ENCODE measurements around the gene RASGRP1. TPM values are rescaled to one million over a fixed set of nuclear protein-coding genes. Genes with fewer than 3 reads are reported as not detected.
"Not testable (repeated sequence)": the region's sequence is repeated elsewhere in the genome, so short reads cannot be mapped to it uniquely, and the experiment has no call there.

The RASGRP1 gene
- 0.54 TPM for polyA plus RNA-seq (ENCODE audit: insufficient read length)

- peak; percentile 77 for DNase-seq
Measured at GRCh38 chr15:38564557-38565286, at the start of gene RASGRP1. TSS of gene RASGRP1 (minus strand) at chr15:38564814. CDS start at chr15:38564628, 186 bp downstream.

DNA sequence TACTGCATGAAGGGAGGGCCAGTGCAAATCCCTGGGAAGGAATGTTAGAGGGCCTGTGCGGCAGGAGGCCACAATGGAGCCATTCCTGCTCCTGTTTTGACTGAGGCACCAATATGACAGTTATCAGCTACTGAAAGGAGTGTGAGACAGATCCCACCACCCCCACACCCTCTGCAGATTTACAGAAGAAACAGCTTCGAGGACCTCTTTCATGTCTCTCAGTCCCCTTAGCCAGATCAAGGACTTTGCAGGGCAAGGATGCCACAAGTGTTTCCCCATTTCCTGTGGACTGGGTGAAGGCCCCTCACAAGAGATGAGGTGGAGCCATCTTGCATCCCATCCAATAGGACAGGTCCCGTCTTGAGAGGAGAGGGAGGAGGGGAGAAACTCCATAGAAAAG lies 48.5 kb upstream of the RASGRP1 start:
- DNase-seq = no peak

GRCh38 chr15:38612159-38612863 lies 47.7 kb upstream of the RASGRP1 start:
- no peak for DNase-seq

- DNase-seq = no peak
Measured at GRCh38 chr15:38611228-38611627, 46.6 kb upstream of the RASGRP1 start.

DNA sequence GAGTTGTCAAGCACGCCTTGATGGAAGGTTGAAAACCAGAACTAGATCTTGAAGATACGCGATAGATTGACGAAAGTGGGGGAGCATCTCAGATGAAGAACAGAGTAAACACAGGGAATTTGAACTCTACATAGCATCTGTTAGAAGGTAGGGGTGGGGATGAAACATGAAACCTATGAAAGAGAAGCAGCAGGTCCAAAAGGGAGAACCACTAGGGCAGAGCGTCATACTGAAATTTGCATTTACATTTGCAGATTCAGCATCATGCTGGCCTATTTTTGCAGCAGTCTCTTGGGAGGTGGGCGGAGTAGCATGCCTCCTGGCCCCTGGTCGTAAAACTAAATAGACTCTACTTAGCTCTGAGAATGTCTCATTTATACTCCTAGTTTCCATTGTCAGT lies 46.1 kb upstream of the RASGRP1 start:
- no peak for DNase-seq

DNA sequence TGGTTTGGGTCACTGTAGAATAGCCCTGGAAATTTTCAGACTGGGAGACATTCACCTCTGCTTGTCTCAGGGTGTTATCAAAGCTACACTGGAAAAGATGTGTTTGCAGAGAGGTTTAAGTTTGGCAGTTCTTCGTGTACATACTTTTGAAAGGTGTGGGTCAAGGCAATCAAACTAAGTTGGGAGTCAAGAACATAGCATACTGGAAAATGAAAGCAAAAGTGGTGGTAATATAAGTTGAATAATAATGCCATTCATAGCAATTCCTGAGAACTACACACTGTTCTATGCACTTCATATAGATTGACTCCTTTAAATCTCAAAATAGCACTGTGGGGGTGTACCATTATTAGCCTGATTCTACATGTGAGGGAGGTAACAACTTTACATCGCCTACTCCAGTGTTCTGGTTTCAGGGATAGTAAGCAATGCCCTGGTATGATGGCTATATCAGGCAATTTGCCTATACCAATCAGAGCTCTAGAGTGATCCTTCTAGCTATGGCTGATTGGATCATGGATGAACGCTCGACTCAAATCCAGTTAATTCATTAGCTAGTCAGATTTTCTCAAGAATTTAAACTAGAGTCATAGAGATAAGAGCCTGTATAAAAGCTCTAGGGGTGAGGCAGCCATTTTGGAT lies 44.6 kb upstream of the RASGRP1 start:
- no peak for DNase-seq

DNA sequence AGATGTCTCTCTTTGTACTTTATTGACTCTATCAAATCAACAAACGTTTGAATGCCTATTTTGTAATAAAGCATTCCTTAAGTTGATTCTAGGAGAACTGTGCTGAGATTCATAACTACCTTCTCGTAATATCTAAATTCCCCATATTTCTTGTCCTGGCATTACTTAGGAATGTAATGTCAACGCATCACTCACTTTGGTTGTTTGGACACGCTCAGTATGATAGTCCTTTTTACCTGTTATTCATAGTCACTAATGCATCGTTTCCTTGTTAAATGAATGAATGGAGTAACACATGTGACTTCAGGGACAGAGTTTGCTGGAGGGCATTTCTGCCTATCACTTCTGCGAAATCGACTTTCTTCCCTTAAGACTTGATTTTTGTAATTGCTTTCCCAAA lies 44.1 kb upstream of the RASGRP1 start:
- no peak for DNase-seq

- no peak for DNase-seq
Measured at GRCh38 chr15:38605744-38606143, 41.1 kb upstream of the RASGRP1 start.

- DNase-seq = no peak
Measured at GRCh38 chr15:38603672-38604071, 39.1 kb upstream of the RASGRP1 start.

DNA sequence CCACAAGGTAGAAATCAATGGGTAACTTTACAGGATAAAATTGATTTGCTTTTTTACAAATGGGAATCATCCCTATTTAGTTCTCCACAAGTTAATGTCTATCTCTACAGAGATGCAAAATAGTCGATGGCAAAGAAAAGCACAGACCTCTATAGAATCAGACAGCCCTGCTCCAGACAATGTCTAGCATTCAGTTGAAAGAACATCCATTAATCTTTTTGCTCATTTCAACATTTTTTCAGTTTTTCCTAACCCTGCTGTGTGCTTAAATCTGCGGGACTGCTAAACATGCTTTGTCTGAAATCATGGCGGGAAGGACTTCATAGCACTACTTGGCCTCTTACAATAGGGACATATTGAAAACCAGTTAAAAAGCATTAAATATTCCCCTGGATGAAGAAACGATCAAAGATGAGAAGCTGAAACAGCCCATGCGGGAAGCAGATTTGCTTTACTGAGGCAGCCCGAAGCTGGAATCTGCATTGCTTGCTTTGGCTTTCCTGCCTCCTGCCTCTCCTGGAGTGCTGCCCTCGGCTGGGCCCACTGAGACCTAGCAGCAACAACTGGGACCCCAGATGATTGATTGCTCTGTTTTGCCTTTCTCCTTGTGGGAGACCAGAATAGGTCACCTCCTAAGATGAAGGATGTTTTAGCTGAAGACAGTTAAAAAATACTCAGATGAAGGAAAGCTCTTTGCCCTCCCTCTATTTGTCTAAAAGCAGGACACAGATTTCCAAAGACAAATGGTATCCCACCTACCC lies 38.5 kb upstream of the RASGRP1 start:
- DNase-seq = no peak

DNA sequence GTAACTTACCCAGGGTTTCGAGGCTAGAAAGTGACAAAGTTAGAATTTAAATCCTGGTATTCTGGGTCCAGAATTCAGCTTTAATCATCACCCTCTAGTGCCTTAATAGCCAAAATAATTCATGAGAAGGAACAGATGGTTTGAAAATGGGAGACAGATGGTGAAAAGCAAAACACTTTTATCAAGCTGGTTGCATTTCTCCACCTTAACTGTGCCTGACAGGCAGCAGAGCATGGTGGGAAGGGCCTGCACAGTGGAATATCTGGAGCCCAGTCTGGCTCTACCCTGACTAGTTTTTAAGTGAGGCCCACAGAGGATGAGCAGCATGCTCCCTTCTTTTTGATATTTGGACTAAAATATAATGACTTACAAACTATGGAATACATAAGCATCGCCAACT lies 35.6 kb upstream of the RASGRP1 start:
- no peak for DNase-seq

- DNase-seq = no peak
Measured at GRCh38 chr15:38598749-38599148, 34.1 kb upstream of the RASGRP1 start.

DNA sequence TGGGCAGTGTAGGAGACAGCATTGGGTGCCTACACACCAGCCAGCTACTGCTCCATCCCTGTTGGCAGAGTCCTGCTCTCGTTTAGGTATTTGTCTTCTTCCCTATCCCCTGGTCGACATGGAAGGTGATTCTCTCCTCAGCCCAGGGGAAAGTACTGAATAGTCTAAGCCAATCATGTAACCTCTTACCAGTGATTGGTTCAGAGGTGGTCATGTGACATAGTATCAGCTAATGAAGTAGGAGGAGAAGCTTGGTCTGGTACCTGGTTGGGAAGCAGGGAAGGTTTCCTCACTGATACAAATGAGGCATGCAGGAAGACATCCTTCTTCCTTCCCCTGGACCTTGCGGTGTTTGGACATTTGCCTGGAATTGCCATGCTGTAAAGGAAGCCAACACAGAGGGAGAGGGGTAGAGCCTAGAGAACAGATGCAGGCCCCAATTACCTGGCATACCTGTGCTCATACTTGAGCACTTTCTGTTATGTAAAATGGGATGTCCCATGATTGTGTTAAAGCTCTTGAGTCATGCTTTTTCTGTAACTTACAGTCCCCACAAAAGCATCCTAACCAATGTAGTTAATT lies 32.7 kb upstream of the RASGRP1 start:
- DNase-seq = no peak

- no peak for DNase-seq
Measured at GRCh38 chr15:38593524-38593923, 28.9 kb upstream of the RASGRP1 start.

GRCh38 chr15:38589502-38589901 lies 24.9 kb upstream of the RASGRP1 start:
- no peak for DNase-seq

- no peak for DNase-seq
Measured at GRCh38 chr15:38588672-38589071, 24.1 kb upstream of the RASGRP1 start.

DNA sequence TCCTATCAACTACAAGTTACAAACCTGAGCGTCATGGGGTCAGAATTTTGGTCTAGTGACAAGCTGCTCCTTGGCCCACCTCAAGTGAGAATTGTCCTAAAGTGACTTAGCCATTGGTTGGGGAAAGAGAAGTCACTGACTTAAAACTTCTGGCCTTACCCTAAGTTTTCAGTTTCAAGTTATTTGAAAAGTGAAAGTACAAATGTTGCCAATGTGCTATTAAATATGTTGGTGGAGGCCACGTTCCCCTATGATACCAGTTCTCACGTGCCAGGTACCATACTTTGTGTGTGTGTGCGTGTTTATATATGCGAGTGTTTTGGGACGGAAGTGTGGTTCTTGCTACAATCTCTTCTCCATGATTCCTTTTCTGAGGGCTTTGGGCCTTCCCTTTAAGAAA lies 22.6 kb upstream of the RASGRP1 start:
- no peak for DNase-seq

- DNase-seq = not testable (repeated sequence)
Measured at GRCh38 chr15:38586005-38586404, 21.4 kb upstream of the RASGRP1 start.

DNA sequence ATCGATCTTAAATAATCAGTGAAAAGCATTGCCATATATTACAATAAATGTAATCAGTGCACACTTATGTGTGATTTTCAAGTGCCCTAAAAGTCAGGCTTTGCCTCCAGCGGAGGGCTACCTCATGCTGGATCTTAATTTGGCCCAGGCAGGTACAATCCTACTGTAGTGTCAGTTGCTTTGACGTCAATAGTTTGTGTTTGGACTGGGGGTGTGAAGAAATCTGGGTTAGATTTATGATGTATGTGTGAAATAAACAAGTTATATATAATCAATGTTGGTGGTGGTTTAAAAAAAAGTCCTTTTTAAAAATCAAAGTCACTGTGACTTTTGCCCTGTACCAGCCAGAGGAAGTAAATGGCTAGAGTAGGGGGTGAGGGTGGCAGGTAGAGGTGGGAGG lies 14.0 kb upstream of the RASGRP1 start:
- no peak for DNase-seq

GRCh38 chr15:38577424-38577987 lies 12.9 kb upstream of the RASGRP1 start:
- DNase-seq = no peak

- no peak for DNase-seq
Measured at GRCh38 chr15:38576837-38577236, 12.2 kb upstream of the RASGRP1 start.

DNA sequence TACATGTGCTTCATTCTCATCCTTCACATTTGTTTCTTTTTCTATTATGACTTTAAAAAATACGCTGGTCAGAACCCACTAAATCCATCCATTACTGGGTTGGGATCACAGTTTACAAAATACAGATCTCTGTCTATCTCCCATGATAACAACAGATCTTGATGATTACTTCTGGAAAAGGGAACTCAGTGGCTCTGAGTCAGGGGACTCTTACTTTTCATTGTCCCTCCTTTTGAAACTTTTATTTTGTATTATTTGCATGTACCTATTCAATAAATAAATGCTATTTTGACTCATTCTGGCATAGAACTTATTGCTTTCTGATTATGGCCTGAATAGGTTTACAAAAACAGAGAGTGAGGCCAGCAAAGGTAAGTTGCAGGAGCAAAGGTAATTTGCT lies 11.6 kb upstream of the RASGRP1 start:
- no peak for DNase-seq

Data from hindlimb muscle (tissue), 1 donor.